AG08395 (cell line): ENCODE data around the gene SLC38A7.
"Not testable (repeated sequence)": the region's sequence is repeated elsewhere in the genome, so short reads cannot be mapped to it uniquely, and the experiment has no call there.

Experiments
- DNase-seq: peaks from one replicate; pipeline ENCODE4 v3.0.0; 2012; ENCODE audit warnings: mixed read lengths, low spot score

Gene SLC38A7

DNA sequence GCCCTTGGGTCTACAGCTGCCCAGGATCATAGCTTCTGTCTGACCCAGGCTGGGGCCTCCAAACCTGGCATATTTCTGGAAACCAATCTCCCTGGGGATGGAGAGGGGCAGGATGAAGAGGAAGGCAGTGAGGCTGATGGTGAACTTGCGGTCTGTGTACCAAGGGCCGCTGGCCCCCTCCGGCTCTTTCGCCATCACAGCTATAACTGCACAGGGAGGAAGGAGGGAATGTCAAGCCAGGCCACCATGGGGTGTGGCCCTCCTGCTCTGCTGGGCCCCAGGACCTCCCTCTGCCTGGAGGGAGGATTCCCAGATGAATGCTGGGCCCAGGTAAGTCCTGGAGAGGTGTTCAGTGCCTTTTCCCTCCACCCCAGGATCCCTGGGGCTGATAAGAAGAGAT, 6.3 kb downstream of the SLC38A7 start:
- DNase-seq, result no peak

- DNase-seq, result no peak
Measured at GRCh38 chr16:58670946-58671583, 13.5 kb downstream of the SLC38A7 start.

GRCh38 chr16:58670177-58670576, 14.4 kb downstream of the SLC38A7 start:
- DNase-seq, result no peak

DNA sequence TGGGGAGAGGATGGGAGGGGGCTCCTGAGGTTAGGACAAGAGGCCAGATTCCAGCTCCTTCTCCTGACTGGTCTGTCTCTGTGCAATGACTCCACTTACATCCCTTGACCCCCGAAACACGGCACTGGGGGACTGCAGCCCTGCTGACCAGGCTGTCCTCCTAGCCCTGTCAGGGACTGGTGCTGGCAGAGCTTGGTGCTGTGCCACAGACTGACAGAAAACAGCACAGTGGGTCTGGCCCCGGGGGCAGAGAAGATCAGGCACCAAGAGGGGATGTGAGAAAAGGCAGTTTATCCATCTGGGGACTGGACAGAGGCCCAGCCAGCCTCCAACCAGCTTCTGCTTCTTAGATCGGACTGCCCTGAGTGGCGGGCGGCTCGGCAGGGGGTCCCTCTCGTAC, 19.4 kb downstream of the SLC38A7 start:
- DNase-seq, result no peak

DNA sequence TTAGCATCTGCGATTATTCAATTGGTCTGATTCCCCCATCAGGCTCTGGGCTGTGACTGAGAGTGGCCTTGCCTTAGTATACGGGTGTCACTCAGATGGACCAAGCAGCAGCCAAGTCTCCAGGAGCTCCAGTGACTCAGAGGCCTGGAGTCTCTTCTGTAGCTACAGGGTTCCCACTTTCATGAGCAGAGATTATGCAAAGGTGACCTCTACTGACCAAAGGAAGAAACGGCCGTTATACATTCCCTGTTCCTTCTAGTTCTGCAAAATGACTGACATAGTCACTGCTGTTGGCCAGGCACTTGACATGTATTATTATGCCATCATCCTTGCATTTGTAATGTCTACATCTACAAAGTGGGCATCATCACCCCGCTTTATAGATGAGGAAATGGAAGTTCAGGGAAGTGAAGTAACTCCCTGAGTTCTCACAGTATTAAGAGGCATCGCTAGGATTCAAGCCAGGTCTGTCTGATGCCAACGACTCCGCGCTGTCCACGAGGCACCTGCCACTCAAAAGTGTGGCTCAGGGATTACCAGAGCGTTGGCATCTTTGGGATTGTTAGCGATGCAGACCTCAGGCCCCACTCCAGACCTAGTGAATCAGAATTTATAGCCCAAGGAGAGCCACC, 23.3 kb downstream of the SLC38A7 start:
- DNase-seq, result peak; percentile 95

DNA sequence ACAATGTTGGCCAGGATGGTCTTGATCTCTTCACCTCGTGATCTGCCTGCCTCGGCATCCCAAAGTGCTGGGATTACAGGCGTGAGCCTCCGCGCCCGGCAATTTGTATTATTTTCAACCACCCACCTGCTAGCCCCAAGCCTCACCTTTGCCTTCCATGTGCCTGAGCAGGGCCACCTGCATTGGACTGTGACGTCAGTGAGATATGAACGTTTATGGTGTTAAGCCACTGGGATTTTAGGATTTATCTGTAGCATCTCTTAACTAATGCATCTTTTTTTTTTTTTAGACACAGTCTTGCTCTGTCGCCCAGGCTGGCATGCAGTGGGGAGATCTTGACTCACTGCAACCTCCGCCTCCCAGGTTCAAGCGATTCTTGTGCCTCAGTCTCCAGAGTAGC, 24.7 kb downstream of the SLC38A7 start:
- not testable (repeated sequence) for DNase-seq

DNA sequence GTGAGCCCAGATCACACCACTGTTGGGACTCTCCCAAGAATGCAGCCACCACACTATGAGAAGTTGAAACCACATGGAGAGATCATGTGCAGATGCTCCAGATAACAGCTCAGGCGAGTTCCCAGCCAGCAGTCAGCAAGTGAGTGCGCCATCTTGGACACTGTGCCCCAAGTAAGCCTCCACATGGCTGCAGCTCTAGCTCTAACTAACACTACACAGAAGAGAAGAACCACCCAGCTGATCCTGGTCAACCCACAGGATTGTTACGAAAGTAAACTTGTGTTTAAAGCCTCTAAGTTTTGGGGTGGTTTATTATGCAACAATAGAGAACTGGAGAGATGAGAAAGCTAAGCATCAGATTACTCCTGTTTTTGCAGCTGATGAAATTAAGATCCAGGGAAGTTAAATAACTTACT, 25.8 kb downstream of the SLC38A7 start:
- no peak for DNase-seq

GRCh38 chr16:58656899-58657298, 27.7 kb downstream of the SLC38A7 start:
- no peak for DNase-seq

DNA sequence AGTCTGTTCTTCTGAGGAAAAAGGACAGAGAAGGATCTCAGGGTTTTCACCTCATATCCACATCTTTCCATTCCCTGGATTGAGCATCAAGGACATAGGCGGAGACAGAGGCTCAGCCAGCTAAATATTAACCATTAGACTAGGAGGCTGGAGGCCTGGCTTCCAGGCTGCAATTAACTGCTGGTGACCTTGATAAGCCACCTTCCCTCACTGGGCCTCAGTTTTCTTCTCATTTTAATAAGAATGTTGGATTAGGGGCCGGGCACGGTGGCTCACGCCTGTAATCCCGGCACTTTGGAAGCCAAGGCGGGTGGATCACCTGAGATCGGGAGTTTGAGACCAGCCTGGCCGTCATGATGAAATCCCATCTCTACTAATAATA, 29.4 kb downstream of the SLC38A7 start:
- no peak for DNase-seq

DNA sequence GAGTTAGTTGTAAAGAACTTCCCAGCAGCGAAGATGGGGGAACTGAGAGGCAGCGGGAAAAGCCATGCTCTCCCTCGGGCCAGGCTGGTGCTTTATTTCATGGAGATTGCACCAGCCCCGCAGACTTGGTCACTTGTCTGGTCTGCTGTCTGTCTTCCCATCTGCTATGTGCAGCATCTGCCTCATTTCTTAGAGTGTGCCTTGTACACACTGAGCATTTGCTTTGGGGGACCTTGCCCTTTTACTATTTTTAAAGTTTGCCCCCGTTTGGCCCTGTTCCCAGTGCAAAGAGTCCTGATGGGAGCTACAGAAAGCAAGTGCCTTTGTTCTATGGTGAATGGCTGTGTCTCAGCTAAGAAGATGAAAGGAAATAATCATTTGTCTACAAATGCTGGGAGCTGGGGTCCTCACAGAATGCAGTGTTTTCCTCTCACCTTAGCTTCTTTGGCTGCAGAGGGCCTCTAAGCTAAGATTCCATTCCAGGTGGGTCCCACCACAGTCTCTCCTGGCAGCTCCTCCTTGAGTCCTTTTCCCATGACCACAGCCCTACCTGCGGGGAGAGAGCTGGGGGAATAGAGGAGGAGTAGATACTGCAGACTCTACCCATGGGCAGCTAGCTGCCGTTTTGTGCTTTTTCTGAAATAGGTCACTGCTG, 29.9 kb downstream of the SLC38A7 start:
- no peak for DNase-seq

- DNase-seq, result peak; percentile 38
Measured at GRCh38 chr16:58652741-58653140, 31.8 kb downstream of the SLC38A7 start.

DNA sequence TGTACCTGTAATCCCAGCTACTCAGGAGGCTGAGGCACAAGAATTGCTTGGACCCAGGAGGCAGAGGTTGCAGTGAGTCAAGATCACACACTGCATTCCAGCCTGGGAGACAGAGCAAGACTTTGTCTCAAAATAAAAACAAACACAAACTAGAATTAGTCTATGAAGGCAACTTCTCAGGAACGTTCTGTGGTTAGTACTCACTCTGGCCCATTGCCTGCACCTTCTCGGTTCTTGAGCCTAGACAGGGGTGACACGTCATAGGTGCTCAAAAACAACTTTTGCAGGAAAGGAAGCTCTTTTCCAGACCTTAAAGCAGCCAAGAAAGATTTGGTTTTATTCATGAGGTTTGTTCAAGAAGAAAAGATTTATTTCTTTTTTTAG, 32.6 kb downstream of the SLC38A7 start:
- peak; percentile 36 for DNase-seq

DNA sequence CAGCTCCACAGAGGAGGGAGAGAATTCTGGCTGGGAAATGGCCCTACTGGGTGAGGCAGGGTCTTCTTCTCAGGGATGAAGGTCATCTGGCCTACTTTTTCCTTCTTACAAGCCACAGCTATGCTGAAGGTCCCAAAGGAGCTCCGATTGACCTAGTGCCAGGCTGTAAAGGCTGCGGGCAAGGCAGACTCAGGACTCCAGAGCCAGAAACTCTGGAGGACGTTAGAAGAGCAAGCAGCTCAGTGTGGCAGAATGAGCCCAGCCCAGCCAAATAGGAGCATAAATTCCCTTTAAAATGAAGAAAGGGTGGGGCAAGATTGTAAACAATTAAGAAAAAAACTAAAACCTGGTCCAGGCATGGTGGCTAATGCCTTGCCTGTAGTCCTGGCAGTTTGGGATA, 34.9 kb downstream of the SLC38A7 start:
- DNase-seq, result no peak

DNA sequence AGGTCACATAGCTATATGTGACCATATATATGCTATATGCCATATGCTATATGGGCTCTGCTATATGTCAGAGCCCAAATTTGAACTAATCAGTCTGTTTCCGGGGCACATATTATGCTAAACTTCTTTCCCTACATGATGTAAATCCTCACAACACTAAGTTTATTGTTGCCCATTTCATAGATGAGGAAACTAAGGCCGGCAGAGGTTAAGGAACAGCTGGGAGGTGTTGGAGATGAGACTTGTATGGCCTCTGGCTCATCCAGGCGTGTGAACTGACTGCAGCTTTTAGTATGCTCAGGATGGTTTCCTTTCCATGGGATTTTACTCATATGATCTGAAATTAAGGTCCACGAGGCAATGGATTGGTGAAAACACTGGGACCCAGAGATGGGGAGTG, 37.5 kb downstream of the SLC38A7 start:
- no peak for DNase-seq

- no peak for DNase-seq
Measured at GRCh38 chr16:58644765-58645487, 39.6 kb downstream of the SLC38A7 start.

GRCh38 chr16:58644108-58644507, 40.5 kb downstream of the SLC38A7 start:
- no peak for DNase-seq

DNA sequence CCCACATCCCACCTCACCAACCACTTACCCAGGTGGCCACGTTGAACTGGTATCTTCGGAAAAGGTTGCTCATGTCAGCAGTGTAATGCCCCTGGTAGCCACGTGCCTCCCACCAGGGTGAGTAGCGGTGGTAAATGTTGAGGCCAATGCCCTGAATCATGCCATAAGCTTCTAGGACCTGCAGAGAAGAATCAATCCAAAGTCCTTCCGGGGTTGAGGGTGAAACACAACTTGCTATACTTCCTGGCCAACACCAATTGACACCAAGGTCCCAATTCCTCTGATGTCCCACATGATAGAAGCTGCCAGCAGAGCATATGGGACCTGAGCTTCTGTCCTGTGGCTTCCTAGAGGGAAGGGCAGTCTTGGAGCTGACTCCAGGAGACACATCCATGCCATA, 43.6 kb downstream of the SLC38A7 start:
- no peak for DNase-seq

DNA sequence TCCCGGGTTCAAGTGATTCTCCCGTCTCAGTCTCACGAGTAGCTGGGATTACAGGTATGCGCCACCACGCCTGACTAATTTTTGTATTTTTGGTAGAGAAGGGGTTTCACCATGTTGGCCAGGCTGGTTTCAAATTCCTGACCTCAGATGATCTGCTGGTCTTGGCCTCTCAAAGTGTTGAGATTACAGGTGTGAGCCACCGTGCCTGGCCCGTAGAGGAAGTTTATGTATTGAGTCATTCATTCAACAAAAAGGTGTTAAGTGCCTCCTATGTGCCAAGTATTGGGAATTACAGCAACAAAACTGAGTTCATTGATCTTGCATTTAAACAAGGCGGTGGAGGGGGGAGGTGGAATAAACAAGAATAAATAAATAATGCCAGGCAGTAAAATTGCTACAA, 44.7 kb downstream of the SLC38A7 start:
- DNase-seq, result no peak

DNA sequence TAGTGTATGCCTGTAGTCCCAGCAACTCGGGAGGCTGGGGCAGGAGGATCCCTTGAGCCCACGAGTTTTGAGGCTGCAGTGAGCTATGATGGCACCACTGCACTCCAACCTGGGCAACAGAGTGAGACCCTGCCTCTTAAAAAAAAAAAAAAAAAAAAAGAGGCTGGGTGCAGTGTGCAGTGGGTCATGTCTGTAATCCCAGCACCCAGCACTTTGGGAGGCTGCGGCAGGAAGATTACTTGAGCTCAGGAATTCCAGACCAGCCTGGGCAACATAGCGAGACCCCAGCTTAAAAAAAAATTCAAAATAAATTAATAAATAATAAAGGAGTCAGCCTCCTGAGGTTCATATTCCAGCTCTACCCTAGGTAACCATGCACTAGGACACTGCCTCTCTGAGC, 45.3 kb downstream of the SLC38A7 start:
- no peak for DNase-seq

- DNase-seq, result peak; percentile 89
Measured at GRCh38 chr16:58638148-58639036, 46.2 kb downstream of the SLC38A7 start.

- not testable (repeated sequence) for DNase-seq
Measured at GRCh38 chr16:58637021-58637420, 47.5 kb downstream of the SLC38A7 start.

DNA sequence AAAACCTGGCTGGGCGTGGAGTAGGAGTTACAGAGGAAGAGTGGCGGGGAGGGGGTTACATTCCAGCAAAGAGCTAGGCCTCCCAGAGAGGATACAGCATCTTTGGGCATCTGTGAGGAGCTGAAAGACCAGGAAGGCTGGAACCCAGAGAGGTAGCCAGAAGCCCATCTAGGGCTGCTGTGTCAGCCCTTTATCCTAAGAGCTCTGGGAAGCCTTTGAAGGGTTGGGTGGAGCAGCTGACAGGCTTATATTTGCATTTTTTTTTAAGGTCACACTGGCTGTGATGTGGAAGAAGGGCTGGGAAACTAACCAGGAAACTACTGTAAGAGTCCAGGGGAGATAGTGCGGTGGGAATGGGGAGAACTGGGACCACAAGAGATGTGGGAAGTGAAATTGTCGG, 48.1 kb downstream of the SLC38A7 start:
- no peak for DNase-seq
